ENCODE measurements around the gene AADAT.
"Not testable (repeated sequence)": the region's sequence is repeated elsewhere in the genome, so short reads cannot be mapped to it uniquely, and the experiment has no call there.

Gene AADAT

GRCh38 chr4:170089274-170089667 is 485 bp downstream of the AADAT start:
- DNase-seq = peak; percentile 47

DNA sequence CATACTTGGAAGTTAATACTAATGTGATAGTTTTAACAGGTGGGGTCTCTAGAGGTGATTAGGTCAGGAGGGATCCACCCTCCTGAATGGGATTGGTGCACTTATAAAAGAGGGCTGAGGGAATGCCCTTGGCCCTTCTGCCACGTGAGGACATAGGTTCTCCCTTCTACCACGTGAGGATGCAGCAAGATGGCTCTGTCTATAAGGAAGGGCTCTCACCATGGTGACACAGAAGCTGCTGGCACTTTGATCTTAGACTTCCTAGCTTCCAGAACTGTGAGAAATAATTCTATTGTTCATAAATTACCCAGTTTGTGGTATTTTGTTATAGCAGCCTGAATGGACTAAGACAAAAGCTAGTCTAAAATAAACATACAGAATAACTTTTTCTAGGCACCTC is 1.0 kb downstream of the AADAT start:
- DNase-seq = no peak

- no peak for DNase-seq
These were observed 2.5 kb downstream of the AADAT start for GRCh38 chr4:170087163-170087700.

- no peak for DNase-seq
These were observed 6.2 kb downstream of the AADAT start for GRCh38 chr4:170083541-170083940.

- no peak for DNase-seq
These were observed 9.3 kb downstream of the AADAT start for GRCh38 chr4:170080496-170080895.

GRCh38 chr4:170079981-170080380 is 9.8 kb downstream of the AADAT start:
- no peak for DNase-seq

DNA sequence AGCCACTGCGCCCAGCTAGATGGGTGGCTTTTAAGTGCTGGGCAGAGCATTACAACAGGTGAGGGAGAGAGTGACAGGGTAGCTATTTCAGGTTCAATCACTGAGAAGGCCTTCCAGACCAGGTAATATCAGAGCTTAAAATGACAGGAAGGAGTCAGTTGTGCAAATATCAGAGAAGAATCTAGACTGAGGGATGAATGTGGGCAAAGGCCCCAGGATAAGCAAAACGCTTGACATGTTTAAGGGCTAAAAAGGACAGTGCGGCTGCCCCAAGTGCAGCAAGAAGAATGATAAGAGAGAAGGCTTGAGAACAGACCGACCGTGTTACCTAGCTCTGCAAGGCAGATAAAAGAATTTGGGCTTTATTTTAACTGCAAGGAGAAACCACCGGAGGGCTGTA is 18.6 kb downstream of the AADAT start:
- no peak for DNase-seq

GRCh38 chr4:170068438-170069128 is 21.2 kb downstream of the AADAT start:
- no peak for DNase-seq

DNA sequence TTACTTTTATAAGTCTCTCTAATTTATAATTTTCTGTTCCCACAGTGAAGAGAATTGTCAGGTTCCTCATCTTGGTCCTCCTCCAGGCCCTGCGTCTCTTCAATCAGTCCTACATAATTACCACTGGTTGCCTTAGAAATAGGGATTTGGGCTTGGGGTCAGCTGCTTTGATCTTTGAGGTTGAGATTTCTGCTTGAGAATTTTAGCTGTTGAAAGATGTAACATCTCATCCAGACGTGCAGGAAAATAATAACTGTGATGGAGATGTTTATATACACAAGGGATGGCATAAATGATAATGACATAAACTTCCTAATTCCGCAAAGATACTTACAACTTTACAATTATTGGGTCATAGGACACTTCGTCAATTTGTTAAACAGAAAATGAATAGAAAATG is 30.3 kb downstream of the AADAT start:
- DNase-seq = no peak

GRCh38 chr4:170058826-170059225 is 30.9 kb downstream of the AADAT start:
- DNase-seq = no peak

DNA sequence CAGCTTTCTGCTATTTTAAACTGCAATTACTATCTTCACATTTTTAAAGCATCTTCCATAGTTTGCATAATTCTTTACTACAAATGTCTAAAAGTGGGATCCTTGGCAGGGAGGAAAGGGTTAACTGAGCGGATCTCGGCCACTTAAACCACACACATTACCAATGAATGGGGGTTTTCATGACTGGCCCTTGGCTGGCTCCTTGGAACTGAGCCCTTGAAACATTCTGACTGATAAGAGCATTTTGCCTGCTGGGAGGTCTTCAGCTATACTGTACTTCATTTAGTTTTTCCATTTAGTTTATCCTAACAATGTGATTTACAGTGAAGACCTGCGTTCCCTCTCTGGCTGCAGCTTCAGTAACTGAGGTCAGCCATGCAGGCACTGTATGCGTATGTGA is 31.9 kb downstream of the AADAT start:
- no peak for DNase-seq

DNA sequence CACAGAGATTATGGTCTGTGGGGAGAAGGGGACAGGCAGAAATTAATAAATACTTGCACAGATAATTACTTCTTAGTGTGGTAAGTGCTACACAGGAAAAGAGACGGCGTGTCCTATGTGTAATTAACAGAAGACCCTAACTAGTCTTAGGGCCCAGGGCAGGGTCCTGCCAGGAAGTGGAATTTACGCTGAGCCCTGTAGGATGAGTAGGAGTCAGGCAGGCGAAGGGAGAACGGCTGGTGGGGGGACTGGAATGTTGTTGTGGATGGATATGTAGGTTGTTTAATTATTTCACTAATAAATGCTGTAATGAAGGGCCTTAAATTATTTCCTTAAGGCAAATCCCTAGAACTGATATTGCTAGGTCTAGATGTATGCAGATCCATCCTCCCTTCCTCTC is 36.8 kb downstream of the AADAT start:
- DNase-seq = no peak

- no peak for DNase-seq
These were observed 38.4 kb downstream of the AADAT start for GRCh38 chr4:170051402-170051801.

GRCh38 chr4:170049766-170050165 is 40.0 kb downstream of the AADAT start:
- no peak for DNase-seq

DNA sequence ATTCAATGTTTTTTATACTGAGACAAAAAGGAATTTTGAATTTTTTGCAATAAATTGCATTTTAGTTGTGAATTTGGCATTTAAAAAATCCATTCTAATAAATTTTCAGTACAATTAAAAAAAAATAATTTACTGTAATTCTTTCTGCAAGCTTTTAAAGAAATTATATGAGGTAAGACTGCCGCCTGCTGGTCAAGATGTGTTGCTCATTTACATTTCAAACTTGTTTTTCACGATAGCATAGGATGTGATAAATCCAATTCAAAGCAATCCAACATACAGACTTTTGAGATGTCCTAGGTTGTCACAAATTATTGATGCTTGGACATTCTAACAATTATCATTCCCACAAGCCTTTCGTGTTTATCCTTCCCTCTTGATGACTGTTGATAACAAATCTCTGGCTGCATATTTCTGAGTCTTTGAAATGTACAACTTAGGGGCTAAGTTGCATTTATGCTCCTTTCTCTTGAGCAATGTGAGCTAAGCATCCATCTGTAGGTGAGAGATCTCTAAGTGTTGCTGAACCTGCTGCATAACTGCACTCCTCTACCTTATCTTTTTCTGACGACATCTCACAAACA is 41.9 kb downstream of the AADAT start:
- DNase-seq = peak; percentile 11

DNA sequence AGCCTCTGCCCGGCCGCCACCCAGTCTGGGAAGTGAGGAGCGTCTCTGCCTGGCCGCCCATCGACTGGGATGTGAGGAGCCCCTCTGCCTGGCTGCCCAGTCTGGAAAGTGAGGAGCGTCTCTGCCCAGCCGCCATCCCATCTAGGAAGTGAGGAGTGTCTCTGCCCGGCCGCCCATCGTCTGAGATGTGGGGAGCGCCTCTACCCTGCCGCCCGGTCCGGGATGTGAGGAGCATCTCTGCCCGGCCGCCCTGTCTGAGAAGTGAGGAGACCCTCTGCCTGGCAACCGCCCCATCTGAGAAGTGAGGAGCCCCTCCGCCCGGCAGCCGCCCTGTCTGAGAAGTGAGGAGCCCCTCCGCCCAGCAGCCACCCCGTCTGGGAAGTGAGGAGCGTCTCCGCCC is 43.6 kb downstream of the AADAT start:
- DNase-seq = not testable (repeated sequence)

DNA sequence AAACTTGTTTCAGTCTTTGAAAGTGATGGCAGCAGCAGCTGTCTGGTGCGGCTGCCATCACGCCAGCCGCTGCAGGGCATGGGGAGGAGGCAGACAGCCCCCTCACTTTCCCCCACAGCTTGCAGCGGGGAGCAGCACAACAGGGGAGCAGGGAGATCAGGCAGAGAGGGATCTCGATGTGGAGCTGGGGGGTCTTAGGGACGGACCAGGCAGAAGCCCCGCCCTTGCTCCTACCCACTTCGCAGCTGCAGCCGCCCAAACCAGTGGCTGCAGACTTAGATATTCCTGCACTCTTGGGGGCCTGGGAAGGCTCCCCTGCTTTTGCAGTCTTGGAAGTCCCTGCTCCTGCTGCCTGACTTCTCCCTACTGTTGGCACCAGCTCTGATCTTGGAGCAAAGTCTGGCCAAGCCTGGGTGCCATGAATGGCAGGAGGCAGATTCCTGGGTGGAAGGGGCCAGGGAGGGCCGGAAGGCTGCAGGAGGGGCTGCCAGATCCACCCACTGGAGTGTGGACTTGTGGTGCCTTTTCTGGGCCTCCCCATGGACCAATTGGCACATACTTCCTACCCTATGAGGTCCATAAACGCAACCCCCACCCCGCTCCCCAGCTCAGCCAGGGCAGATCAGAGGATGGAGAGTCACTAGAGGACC is 49.6 kb downstream of the AADAT start:
- DNase-seq = no peak

DNA sequence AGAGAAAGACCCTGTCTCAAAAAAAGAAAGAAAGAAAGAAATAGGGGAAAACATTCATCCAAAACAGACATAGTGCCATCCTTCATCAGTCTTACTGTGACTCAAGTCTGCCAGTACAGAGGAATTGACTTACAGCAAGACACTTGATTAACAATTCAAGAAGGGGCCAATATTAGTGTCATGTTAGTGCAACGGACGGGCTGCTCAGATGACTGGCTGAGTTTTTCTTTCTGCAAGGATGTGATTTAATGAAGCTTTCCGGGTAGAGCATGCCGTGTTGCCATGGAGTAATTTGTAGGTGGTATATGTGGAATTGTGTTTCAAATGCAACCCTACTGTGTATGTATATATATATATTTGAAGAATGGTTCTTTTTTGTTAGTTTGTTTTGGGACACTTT is 51.0 kb downstream of the AADAT start:
- DNase-seq = no peak

DNA sequence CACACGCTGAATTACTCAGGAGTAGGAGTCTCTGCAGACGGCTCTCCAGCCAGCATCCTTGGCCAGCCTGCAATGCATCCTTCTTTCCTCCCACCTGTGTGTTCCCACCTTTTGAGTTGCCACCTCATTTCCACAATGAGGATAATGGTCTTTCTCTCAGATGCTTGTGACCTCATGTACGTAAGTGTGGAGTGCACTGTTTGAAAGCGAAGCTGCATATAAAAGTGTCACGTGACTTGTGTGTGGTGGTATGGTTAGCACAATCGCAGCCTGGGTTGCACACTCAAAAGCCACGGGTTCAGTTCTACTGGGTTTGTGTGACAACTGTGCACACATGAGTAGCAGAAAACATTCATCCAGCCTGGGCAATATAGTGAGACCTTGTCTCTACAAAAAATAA is 51.5 kb downstream of the AADAT start:
- no peak for DNase-seq

- no peak for DNase-seq
These were observed 52.3 kb downstream of the AADAT start for GRCh38 chr4:170037481-170037880.

- DNase-seq = no peak
These were observed 53.9 kb downstream of the AADAT start for GRCh38 chr4:170035845-170036244.

DNA sequence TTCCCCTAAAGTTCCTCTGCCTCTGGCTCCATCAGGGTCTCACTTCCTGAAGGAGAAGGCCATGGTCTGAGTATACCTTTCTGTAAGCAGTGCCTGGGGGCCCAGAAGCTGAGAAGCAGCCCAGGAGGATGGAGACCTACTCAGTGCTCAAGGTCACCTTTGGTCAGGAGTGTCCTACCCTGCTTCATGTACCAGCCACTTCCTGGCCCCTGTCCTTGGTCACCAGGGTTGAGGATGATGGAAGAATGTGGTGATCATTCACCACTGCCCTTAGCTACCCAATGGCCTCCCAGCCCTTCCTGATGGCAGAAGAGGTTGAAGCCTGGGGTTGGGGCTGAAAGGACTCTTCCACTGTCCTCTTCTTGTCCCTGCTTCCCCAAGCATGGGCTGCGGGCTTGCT is 54.5 kb downstream of the AADAT start:
- no peak for DNase-seq

GRCh38 chr4:170033999-170034398 is 55.8 kb downstream of the AADAT start:
- no peak for DNase-seq

DNA sequence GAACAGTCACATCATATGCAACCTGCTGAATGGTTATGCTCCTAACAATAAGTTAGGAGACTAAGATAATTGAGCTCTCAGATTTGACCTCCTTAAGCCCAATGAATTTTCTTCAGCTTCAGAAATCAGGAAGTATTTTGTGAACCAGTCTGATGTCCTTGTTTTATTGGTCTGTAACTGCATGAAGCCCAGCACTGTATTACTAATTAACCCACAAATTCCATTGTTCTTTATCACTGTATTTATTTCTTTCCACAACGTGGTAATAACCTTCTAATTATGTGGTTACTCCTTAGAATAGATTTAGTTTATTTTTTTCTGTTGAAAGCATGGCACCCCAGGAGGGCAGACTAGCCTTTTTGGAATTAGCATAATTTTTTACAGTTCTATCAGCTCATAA is 59.6 kb downstream of the AADAT start:
- no peak for DNase-seq
